ENCODE data around the gene PRDM15.

DNA sequence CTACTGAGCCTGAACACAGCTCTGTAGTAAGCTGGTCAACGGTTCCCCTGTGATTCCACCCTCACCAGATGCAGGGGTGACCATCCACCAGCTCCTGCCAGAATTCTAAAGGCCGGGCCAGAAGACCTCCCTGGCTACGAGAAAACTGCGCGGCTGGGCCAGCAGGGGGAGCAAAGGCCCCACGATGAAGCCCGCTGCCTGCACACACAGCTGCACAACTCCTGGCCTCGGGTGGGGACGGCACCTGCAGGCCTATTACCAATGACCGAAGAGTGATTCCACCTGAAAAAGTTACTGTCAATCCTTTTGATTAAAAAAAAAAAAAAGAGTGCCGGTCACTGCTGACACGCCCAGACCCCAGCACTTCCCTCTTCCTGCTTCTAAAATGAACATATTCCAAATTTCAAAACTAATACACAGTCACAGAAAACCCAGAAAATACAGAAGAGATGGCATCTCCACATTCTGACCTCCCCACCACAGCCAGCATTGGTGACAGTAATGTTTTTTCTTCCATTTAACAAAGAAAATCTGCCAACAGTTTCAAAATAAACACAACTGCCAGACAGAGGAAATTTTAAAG lies 62.5 kb downstream of the PRDM15 start:
- TF ChIP-seq, protein P1, sequence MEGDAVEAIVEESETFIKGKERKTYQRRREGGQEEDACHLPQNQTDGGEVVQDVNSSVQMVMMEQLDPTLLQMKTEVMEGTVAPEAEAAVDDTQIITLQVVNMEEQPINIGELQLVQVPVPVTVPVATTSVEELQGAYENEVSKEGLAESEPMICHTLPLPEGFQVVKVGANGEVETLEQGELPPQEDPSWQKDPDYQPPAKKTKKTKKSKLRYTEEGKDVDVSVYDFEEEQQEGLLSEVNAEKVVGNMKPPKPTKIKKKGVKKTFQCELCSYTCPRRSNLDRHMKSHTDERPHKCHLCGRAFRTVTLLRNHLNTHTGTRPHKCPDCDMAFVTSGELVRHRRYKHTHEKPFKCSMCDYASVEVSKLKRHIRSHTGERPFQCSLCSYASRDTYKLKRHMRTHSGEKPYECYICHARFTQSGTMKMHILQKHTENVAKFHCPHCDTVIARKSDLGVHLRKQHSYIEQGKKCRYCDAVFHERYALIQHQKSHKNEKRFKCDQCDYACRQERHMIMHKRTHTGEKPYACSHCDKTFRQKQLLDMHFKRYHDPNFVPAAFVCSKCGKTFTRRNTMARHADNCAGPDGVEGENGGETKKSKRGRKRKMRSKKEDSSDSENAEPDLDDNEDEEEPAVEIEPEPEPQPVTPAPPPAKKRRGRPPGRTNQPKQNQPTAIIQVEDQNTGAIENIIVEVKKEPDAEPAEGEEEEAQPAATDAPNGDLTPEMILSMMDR (IDR thresholded peaks at IDR 0.05 in 8 of 11, conservative IDR thresholded peaks at IDR 0.05 in 3 of 11): peak; percentile 55 to 88 (median 77)
- TF ChIP-seq POLR2AphosphoS5 (IDR thresholded peaks at IDR 0.05): peak in 2 of 3 donors; percentile 12 to 51
